ENCODE results near the gene CENATAC. TPM values are rescaled to one million over a fixed set of nuclear protein-coding genes. Genes with fewer than 3 reads are reported as not detected.
"Not testable (repeated sequence)": the region's sequence is repeated elsewhere in the genome, so short reads cannot be mapped to it uniquely, and the experiment has no call there.

CENATAC gene
- polyA plus RNA-seq, 6 donors from 2014 or later, result 9.5 to 21.7 (median 12.3) TPM

- Mint-ChIP-seq H3K4me3 (peak overlapping the region in 3 of 8 donors; percentile 15 to 67 (median 47)), H3K9me3 (no peaks in the 10 kb centered on the region), H3K4me1 (peaks cover 43 to 57% (median 45%) of the 10 kb centered on the region in 3 donors), H3K27me3 (no peaks in the 10 kb centered on the region), H3K27ac (peak overlapping the region in 2 of 6 donors; percentile 47 to 97), H3K36me3 (peaks cover 0 to 27% of the 10 kb centered on the region in 2 donors)
- ATAC-seq (ENCODE audit: low read depth in 2 of 2) (no peak), DNase-seq (no peak)
Measured at GRCh38 chr11:119054418-119054817, 56.5 kb downstream of the CENATAC start.

- peaks cover 43 to 58% (median 45%) of the 10 kb centered on the region in 3 donors for H3K4me1 Mint-ChIP-seq
- DNase-seq, result no peak
Measured at GRCh38 chr11:119055901-119056300, 58.0 kb downstream of the CENATAC start.

DNA sequence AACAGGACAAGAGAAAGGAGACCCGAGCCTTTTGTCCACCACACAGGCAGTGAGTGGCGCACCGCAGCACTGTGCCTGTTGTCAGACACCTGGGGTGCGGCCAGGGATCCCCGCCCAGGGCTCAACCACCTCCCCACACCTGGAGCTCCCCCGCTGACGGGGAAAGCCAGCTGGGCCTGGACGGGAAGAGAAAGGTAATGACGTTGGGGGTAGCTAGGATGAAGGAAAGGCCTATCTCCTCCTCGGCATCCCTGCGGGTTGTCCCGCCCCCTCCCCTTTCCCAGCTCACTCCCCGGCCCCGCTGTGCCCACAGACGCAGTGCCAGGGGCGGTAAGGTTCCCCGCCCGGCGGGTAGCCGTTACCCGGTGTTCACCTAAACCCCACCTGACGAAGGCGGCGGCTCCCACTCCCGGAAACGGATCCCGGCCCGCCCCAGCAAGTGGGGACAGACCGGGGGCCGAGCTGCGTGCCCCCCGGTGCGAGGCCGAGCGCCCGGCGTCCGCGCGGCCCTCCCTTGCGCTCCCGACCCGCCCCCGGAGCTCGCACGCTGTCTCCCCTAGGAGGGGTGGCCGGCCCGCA lies 58.6 kb downstream of the CENATAC start:
- Mint-ChIP-seq H3K9me3 (no peaks in the 10 kb centered on the region), H3K27me3 (no peaks in the 10 kb centered on the region), H3K4me3 (peak overlapping the region; percentile 94 to 99 (median 97)), H3K36me3 (peaks cover 0 to 21% of the 10 kb centered on the region in 2 donors), H3K27ac (peak overlapping the region; percentile 86 to 98 (median 96)), H3K4me1 (peaks cover 41 to 51% (median 43%) of the 10 kb centered on the region in 3 donors)
- ATAC-seq (ENCODE audit: low read depth in 2 of 2) (peak; percentile 15 to 20), DNase-seq (peak; percentile 46)

More at GRCh38 chr11:119055901-119056300, 58.0 kb downstream of the CENATAC start:
- Mint-ChIP-seq H3K9me3 (no peaks in the 10 kb centered on the region), H3K27me3 (no peaks in the 10 kb centered on the region), H3K27ac (peak overlapping the region in 5 of 6 donors; percentile 21 to 97 (median 91)), H3K36me3 (peaks cover 0 to 21% of the 10 kb centered on the region in 2 donors), H3K4me3 (peak overlapping the region; percentile 66 to 98 (median 95))
- ATAC-seq (ENCODE audit: low read depth in 2 of 2), result no peak

DNA sequence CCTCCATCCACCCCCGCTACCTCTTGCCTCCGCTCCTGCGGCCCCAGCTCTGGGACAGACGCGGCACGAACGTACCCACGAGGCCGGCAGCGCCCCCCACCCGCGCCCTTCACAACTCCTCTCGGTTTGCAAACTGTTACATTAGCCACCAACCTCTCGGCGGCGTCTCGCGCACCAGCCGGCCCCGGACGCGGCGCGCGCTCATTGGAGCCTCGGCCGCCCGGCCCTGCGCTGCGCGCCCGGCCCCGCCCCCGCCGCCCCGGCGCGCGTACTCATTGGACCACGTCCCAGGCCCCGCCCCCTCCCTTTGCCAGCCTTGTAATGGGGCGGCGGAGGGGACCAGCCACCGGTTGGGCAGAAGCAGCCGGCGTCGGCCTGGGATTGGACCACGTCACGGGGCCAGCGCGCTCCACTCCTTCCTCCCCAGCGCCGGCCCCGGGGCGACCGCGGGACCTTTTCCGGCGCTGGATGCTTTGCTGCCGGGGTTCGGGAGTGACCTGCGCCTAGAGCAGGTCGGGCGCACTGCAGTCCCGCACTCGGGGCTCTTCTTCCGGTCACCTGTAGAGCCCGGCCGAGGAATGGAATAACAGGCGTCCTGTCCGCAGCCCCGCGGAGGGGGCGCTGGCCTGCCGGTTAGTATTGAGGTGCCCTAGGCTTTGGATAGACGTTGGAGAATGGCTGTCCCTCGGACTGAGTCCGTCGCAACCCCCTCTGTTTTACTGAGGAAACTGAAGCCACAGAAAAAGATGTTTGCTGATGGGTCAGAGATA lies 59.2 kb downstream of the CENATAC start, which contains the start of gene HYOU1:
Gene HYOU1 (minus strand): TSS at position 206 of the 770 bp plus-strand sequence. CDS start 1,045 bp downstream, outside the sequence.
- Mint-ChIP-seq H3K4me1 (peaks cover 37 to 47% (median 39%) of the 10 kb centered on the region in 3 donors), H3K36me3 (peaks cover 0 to 17% of the 10 kb centered on the region in 2 donors), H3K4me3 (peak within 1 kb of the TSS; percentile 94 to 99 (median 97)), H3K27me3 (no peaks in the 10 kb centered on the region), H3K27ac (peak within 1 kb of the TSS; percentile 95 to 98 (median 97)), H3K9me3 (no peaks in the 10 kb centered on the region)
- ATAC-seq (ENCODE audit: low read depth in 2 of 2) (peak; percentile 83 to 89), DNase-seq (peak; percentile 98)

- H3K4me3 Mint-ChIP-seq; H3K9me3 Mint-ChIP-seq; H3K36me3 Mint-ChIP-seq; H3K27ac Mint-ChIP-seq; DNase-seq; ATAC-seq (ENCODE audit: low read depth in 2 of 2); H3K27me3 Mint-ChIP-seq: not testable (repeated sequence)
- peaks cover 24 to 38% (median 31%) of the 10 kb centered on the region in 3 donors for H3K4me1 Mint-ChIP-seq
Measured at GRCh38 chr11:119059128-119059527, 61.2 kb downstream of the CENATAC start.

- H3K9me3 Mint-ChIP-seq, result no peaks in the 10 kb centered on the region
- H3K36me3 Mint-ChIP-seq, result no peaks in the 10 kb centered on the region
- no peak for ATAC-seq (ENCODE audit: low read depth in 2 of 2)
- peak overlapping the region in 2 of 6 donors; percentile 22 to 42 for H3K27ac Mint-ChIP-seq
- H3K27me3 Mint-ChIP-seq, result no peaks in the 10 kb centered on the region
- no peak for DNase-seq
- peak overlapping the region in 1 of 8 donors; percentile 53 for H3K4me3 Mint-ChIP-seq
- peaks cover 17 to 34% (median 33%) of the 10 kb centered on the region in 3 donors for H3K4me1 Mint-ChIP-seq
Measured at GRCh38 chr11:119061256-119061655, 63.3 kb downstream of the CENATAC start.

DNA sequence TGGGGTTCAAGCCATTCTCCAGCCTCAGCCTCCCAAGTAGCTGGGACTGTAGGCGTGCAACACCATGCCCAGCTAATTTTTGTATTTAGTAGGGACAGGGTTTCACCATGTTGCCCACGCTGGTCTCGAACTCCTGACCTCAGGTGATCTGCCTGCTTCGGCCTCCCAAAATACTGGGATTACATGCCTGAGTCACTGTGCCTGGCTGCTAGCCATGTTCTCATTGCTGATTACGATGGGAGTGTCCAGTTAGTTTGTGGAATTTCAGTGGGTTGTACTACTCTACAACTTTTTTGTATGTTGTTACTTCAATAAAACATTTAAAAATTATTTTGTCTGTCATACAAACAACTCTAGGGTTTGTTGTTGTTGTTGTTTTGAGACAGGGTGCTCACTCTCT lies 64.8 kb downstream of the CENATAC start:
- Mint-ChIP-seq H3K9me3 (no peaks in the 10 kb centered on the region), H3K4me1 (peaks cover 20 to 40% (median 34%) of the 10 kb centered on the region in 3 donors), H3K27me3 (no peaks in the 10 kb centered on the region), H3K4me3 (peak overlapping the region in 1 of 8 donors; percentile 22), H3K27ac (no peak overlapping the region), H3K36me3 (no peaks in the 10 kb centered on the region)
- DNase-seq (no peak), ATAC-seq (ENCODE audit: low read depth in 2 of 2) (no peak)

DNA sequence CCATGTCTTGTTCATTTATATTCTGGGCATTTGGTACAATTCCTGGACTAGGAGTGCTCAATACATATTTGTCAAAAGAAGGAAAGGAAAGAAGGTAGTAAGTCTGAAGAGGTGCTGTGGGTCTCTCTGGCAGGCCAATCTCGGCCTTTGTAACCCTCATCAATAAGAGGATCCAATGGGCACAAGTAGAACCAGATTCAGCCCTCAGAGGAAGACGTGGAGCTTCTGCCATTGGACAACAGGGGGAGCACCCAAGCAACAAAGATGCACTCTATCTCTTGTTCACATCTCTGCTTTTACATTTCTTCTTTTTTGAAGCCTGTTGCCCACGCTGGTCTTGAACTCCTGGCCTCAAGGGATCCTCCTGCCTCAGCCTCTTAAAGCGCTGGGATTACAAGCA lies 67.4 kb downstream of the CENATAC start:
- Mint-ChIP-seq H3K9me3 (no peaks in the 10 kb centered on the region), H3K4me1 (peaks cover 19 to 50% (median 34%) of the 10 kb centered on the region in 3 donors), H3K36me3 (no peaks in the 10 kb centered on the region), H3K4me3 (peak overlapping the region in 5 of 8 donors; percentile 25 to 96 (median 37)), H3K27ac (peak overlapping the region in 4 of 6 donors; percentile 69 to 98 (median 88)), H3K27me3 (no peaks in the 10 kb centered on the region)
- ATAC-seq (ENCODE audit: low read depth in 2 of 2) (no peak), DNase-seq (no peak)

Other genes starting within 250 kb of the CENATAC start
- 100 to 1,000 TPM in 5 of 6 donors, 10 to 100 TPM in 1; 71.3 to 140 (median 124) TPM for gene DDX6, start 207.0 kb upstream of the CENATAC start, polyA plus RNA-seq (ENCODE audit: low read depth in 6 of 6)
- 100 to 1,000 TPM; 101 to 157 (median 116) TPM for gene CXCR5, start 114.2 kb upstream of the CENATAC start, polyA plus RNA-seq (ENCODE audit: low read depth in 6 of 6)
- gene BCL9L, start 72.2 kb upstream of the CENATAC start, polyA plus RNA-seq (ENCODE audit: low read depth in 6 of 6), result 1 to 10 TPM in 2 of 6 donors, under 1 TPM in 3, not detected in 1; 0.50 to 3.2 (median 0.75) TPM
- gene UPK2, start 41.8 kb upstream of the CENATAC start, polyA plus RNA-seq (ENCODE audit: low read depth in 6 of 6), result under 1 TPM in 3 of 6 donors, not detected in 3; 0.33 to 0.43 (median 0.35) TPM
- gene FOXR1, start 26.4 kb upstream of the CENATAC start, polyA plus RNA-seq (ENCODE audit: low read depth in 6 of 6), result not detected
- 1,000 to 10,000 TPM; 3,707 to 5,692 (median 4,418) TPM for gene RPS25, start 20.2 kb downstream of the CENATAC start, polyA plus RNA-seq (ENCODE audit: low read depth in 6 of 6)
- 100 to 1,000 TPM in 1 of 6 donors, 10 to 100 TPM in 5; 45.6 to 103 (median 73.6) TPM for gene TRAPPC4, start 20.6 kb downstream of the CENATAC start, polyA plus RNA-seq (ENCODE audit: low read depth in 6 of 6)
- gene SLC37A4, start 32.7 kb downstream of the CENATAC start, polyA plus RNA-seq (ENCODE audit: low read depth in 6 of 6), result 10 to 100 TPM in 4 of 6 donors, 1 to 10 TPM in 2; 8.1 to 12.8 (median 11.1) TPM
- 10 to 100 TPM in 5 of 6 donors, 1 to 10 TPM in 1; 7.1 to 13.4 (median 12.5) TPM for gene HYOU1, start 59.1 kb downstream of the CENATAC start, polyA plus RNA-seq (ENCODE audit: low read depth in 6 of 6)
- gene VPS11, start 69.7 kb downstream of the CENATAC start, polyA plus RNA-seq (ENCODE audit: low read depth in 6 of 6), result 10 to 100 TPM; 36.7 to 50.0 (median 46.2) TPM
- gene HMBS, start 86.7 kb downstream of the CENATAC start, polyA plus RNA-seq (ENCODE audit: low read depth in 6 of 6), result 10 to 100 TPM; 11.7 to 26.8 (median 16.4) TPM
- 10 to 100 TPM; 29.7 to 61.6 (median 34.5) TPM for gene DPAGT1, start 103.7 kb downstream of the CENATAC start, polyA plus RNA-seq (ENCODE audit: low read depth in 6 of 6)
- 1 to 10 TPM in 5 of 6 donors, under 1 TPM in 1; 0.55 to 3.8 (median 2.0) TPM for gene C2CD2L, start 109.2 kb downstream of the CENATAC start, polyA plus RNA-seq (ENCODE audit: low read depth in 6 of 6)
- gene HINFP, start 123.4 kb downstream of the CENATAC start, polyA plus RNA-seq (ENCODE audit: low read depth in 6 of 6), result 10 to 100 TPM in 3 of 6 donors, 1 to 10 TPM in 3; 7.0 to 19.3 (median 9.9) TPM
- not detected for gene ABCG4, start 150.9 kb downstream of the CENATAC start, polyA plus RNA-seq (ENCODE audit: low read depth in 6 of 6)
- gene NLRX1, start 170.6 kb downstream of the CENATAC start, polyA plus RNA-seq (ENCODE audit: low read depth in 6 of 6), result 1 to 10 TPM; 2.1 to 4.1 (median 2.8) TPM
- not detected for gene NHERF4, start 187.3 kb downstream of the CENATAC start, polyA plus RNA-seq (ENCODE audit: low read depth in 6 of 6)
- gene CBL, start 208.2 kb downstream of the CENATAC start, polyA plus RNA-seq (ENCODE audit: low read depth in 6 of 6), result 10 to 100 TPM in 5 of 6 donors, 1 to 10 TPM in 1; 8.3 to 22.0 (median 14.4) TPM